ENCODE data around the gene MEG3.

MEG3 gene

DNA sequence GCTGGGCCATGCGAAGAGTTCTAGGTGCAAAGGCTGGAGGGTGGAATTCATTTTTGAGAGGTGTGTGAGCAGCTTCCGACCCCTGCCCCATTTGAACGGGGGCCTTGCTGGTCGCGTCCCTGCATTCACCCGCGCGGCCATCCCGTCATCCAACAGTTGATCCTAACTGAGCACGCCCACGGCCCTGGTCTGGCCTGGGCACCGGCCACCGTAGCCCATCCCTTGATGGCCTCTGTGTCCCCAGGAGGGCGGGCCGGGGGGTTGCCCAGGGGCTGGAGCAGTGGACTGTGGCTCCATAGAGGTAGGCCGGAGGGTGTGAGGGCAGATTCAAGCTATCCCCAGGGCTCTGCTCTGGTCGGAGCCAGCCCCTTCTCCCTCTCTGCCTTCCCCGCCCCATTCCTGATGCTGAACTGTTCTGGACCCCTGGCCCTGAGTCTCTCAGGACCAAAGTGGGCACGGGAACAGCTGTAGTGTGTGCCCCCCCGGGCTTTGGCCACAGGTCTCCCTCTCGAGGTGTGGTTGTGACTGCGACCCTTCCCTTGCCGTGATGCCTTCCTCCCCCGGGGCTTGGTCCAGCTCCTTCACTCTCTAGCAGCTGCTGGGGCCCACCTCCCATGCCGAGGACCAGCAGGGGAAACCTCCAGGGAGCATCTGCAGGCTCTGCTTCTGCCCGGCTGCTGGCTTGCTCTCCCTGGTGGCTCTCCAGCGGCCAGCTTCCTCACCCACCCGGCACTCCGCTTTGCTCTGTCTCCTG, 9.1 kb downstream of the MEG3 start:
- no peak for DNase-seq

GRCh38 chr14:100835548-100836310, 9.8 kb downstream of the MEG3 start:
- no peak for DNase-seq

GRCh38 chr14:100836311-100836805, 10.4 kb downstream of the MEG3 start:
- DNase-seq: no peak

DNA sequence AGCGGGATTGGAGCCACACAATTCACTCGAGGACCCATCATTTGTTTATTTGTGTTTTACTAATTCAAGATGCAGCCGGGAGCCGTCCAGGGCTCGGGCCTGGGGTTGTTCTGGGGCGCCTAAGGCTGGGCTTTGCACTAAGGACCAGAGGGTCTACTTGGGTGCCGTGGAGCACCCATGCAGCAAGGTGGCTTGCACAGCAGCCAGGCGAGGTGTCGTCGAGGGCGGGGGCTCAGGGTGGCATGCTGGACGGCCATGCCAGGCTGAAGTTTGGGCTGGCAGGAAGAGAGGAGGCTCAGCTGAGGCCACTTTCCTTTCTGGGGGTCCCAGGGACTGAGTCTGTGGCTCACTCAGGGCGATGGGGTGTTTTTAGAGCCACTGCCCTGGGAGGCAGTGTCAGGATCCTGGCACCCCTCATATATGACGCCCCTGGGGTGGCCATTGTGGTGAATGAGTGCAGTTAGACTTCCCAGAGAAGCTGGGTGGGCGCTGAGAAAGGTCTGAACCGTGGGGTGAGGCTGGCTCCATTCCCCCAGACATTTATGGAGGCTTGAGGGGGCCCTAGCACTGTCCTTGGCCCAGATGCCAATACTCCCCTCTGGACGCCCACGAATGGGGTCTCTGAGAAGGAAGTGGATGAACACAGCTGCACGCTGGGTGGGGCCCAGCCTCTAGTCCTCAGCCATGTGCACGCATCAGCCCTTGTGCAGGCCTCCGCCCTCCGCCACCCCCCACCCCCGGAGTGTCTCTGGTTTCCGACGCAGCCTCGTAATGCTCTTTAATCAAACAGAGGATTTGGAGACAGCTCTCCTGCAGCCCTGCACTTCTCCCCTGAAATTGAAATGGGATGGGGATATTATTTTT, 11.3 kb downstream of the MEG3 start:
- DNase-seq: no peak

GRCh38 chr14:100837805-100838350, 12.0 kb downstream of the MEG3 start:
- DNase-seq: no peak

DNA sequence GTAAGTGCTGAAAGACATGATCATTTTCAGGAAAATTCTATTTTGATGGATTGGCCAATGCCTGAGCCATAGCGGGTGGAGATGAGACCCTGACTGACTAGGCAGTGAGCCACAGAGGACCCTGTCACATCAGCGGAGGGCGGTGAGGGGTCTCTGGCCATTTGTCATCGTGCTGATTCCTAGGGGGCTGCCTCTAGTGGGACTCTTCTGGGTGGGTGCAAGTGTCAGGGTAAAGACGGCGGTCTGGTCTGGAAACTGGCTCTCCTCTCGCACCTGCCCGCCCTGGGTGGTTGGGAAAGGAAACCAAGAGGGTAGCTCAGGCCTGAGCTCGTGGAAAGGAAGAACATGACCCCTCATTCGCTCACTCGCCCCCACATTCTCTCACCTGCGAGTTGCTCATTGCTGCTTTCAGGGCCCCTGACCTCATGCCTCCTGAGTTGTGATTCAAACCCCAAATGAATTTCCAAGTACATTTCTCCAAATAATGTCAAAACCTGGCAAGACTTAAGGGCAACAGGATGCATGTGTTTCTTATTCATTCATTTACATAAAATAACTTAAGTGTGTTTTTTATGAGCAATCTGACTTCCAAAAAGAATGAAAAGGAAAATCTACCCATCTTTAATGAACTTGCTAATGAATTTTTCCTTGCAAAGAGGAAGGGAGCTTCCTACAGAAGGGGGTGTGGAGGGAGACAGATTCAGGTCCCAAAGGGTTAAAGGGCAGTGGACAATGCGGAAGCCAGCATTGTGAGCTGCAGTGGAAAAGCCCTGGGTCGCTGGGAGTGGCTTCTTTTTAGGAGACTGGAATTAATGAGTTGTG, 12.8 kb downstream of the MEG3 start:
- no peak for DNase-seq

GRCh38 chr14:100839315-100839585, 13.3 kb downstream of the MEG3 start:
- DNase-seq: no peak

DNA sequence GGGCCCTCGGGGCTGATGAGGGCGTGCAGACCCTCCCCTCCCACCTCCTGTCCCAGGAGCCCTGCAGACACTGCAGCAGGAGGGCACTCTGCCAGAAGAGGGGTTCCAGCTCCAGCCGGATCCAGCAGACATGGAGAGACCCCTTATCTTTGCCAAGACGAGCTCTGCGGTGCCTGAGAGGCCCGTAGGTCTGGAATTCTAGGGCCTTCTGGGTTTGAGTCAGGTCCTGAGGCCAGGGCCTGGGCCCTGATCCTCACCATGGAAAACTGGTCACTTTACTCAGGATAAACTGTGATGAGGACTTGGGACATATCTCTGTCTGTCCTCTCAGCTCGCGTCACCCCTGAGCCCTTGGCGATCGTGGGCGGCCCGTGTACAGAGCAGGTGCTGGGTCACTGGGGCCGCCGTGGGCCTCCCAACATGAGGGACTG, 13.8 kb downstream of the MEG3 start:
- no peak for DNase-seq

GRCh38 chr14:100840286-100841065, 14.6 kb downstream of the MEG3 start:
- no peak for DNase-seq

- DNase-seq: no peak
These were observed 15.3 kb downstream of the MEG3 start for GRCh38 chr14:100841066-100841760.

DNA sequence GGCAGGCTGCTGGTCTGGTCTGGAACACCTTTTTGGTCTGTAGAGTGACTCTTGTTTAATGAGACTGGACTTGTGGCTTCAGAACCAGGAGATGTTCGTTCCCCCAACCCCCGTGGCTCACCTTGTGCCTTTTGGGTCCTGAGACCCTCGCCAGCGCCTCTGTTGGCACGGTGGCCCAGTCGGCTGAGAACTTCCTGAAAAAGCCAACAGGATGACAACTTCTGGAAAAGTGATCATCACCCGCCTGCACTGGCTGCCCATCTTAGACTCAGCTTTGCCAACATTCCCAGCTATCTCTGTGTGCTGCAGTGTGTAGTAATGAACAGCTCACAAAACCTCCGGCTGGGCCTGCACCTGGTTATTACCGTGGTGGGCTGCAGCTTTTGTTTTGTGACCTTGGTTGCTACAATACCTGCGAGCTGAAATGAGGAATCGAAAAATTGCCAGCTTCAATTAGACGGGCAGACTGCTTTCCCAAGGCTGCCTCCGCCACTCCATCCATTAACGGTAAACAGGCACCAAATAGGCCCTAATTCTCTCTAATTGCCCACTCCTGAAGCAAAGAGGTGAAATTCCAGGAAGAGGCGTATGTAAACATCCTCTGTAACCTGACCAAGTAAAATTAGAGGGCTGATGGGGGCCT, 16.0 kb downstream of the MEG3 start:
- DNase-seq: peak; percentile 72

DNA sequence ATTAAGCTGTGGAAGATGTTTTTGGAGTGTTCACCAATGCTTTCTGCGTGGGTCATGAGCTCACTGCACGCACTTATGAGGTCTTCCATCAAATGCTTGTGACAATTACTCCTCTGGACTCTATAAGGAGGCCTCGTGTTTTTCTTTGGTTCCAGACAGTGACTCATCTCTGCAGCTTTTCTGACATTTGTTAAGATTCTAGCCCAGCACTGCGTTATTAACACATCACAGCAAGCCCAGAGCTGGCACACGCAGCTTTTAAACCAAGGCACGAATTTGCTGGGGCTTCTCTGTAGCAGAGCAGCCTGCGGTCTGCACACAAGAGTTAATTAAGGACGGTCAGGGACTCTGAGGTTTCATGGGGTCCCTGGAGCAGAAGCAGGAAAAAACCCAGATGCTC, 16.9 kb downstream of the MEG3 start:
- DNase-seq: no peak

- DNase-seq: no peak
These were observed 18.1 kb downstream of the MEG3 start for GRCh38 chr14:100844082-100844408.

DNA sequence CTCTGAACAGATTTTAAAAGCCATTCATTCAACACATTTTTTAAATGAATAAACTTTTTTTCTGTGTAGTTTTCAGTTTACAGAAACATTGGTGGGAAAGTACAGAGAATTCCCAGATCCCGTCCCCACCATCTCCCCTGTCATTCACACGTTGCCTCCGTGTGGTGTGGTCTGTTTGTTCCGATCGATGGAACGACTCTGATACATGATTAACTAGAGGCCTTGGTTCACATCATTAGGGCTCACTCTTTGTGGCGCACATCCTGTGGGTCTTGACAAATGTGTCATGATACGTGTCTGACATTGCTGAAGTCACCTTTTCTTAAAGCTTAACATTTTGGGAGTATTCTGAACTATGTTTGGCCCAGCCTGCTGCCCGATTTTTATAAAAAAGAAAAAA, 18.5 kb downstream of the MEG3 start:
- no peak for DNase-seq

DNA sequence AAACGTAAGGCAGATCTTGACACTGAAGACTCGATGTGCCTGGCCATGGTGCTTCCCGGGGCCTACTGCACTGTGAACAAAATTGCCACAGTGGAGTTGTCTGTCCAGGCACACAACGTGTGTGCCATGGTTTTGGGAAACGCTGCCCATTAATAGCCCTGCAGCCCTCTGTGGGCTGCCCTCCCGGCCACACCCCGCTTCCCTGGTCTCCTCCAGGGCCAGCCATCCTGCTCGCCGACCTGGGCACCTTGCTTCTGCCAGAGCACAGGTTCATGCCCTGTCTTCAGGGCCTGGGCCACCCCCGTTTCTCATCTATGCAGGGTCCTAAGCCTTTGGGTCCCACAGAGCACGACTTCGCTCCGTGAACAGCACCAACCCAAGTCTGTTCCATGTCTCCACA, 18.9 kb downstream of the MEG3 start:
- no peak for DNase-seq

- DNase-seq: no peak
These were observed 19.4 kb downstream of the MEG3 start for GRCh38 chr14:100845341-100845740.

DNA sequence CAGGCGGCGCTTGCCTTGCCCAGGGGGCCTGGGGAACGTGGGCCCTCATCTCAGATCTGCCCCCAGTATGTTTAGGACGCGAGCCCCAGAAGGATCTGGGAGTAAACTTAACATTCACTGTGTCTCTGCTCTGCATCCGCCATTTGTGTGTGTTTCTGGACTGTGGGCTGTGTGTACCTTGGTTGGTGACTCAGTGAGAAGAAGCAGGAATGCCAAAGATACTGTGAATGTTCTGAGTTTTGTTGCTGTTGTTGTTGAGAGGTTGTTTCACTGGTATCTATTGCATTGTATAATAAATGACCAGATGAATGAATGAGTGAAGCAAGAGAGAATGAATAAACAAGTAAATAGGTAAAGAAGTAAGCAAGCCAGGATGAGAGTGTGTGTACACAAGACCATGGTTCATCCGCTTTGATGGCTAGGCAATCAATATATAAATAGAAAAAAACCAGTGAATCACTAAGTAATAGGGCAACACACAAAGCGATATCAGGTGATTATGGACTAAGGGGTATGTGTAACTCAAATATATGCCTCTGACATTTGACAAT, 20.5 kb downstream of the MEG3 start:
- DNase-seq: no peak

GRCh38 chr14:100849115-100849781, 23.3 kb downstream of the MEG3 start:
- DNase-seq: no peak

DNA sequence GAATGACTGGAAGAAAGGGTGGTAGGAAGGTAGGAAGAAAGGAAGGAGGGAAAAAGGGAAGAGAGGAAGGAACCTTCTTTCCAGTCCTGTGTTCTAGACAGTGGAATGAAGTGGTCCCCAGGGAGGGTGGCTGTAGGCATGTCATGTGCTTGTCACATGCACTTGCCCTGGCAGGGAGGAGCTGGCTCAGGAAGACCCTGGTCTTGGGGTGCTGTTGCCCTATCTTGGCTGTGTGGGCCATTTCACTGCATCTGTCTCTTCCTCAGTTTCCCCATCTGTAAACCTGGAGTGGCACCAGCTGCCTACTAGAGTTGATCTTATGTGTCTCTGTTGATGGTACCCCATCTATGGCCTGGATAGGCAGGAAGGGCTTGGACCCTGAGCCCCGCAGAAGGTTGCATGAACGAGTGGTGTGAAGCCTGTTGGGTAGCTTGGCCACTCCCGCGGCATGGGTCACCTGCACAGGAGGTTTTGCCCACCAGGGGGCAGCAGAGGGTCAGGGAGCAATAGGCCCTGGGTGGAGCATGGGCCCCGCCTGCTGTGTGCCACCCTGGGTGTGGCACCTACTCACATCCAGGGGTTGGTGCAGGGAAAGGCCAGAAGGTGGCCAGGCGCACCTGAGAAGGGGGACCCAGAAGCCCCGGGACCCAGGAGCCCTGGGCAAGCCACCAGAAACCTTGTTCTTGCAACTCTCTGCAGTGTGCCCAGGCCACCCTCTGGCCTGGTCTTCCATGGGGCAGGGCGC, 25.1 kb downstream of the MEG3 start:
- DNase-seq: no peak

Data from NCI-H2081 treated with DMSO at 0.1 percent for 48 hours (cell line).